GM18517 (cell line): ENCODE results near the gene RNF222.
A peak's percentile ranks its signal among the peaks of the same experiment; 100 is the strongest.

ENCODE experiments used
- ATAC-seq: cut with Tn5 transposase; IDR thresholded peaks from one replicate; pipeline ENCODE4 v1.9.1; 2021; ENCODE audit warnings: mild to moderate bottlenecking, moderate library complexity; ENCODE audit not compliant: unreplicated experiment

The RNF222 gene

GRCh38 chr17:8397636-8398035 is at the start of gene RNF222:
Gene RNF222, minus strand, starts transcription at chr17:8397827. Its CDS starts 4,366 bp downstream, at chr17:8393461.
- no peak for ATAC-seq

GRCh38 chr17:8445536-8445935 is 47.9 kb upstream of the RNF222 start:
- ATAC-seq, result no peak

- ATAC-seq, result no peak
Observed at GRCh38 chr17:8444494-8444893, 46.9 kb upstream of the RNF222 start.

GRCh38 chr17:8443756-8444155 is 46.1 kb upstream of the RNF222 start:
- no peak for ATAC-seq

- no peak for ATAC-seq
Observed at GRCh38 chr17:8442310-8442709, 44.7 kb upstream of the RNF222 start.

GRCh38 chr17:8441690-8442089 is 44.1 kb upstream of the RNF222 start:
- no peak for ATAC-seq

GRCh38 chr17:8439681-8440080 is 42.1 kb upstream of the RNF222 start:
- no peak for ATAC-seq

GRCh38 chr17:8438441-8438840 is 40.8 kb upstream of the RNF222 start:
- no peak for ATAC-seq

GRCh38 chr17:8436844-8437171 is 39.2 kb upstream of the RNF222 start:
- ATAC-seq, result no peak

- peak; percentile 51 for ATAC-seq
Observed at GRCh38 chr17:8436169-8436843, 38.7 kb upstream of the RNF222 start.

GRCh38 chr17:8435245-8436168 is 37.9 kb upstream of the RNF222 start, which contains the start of gene NDEL1:
Gene NDEL1, plus strand, starts transcription at chr17:8435884. Its CDS starts 8,388 bp downstream, at chr17:8444272.
- ATAC-seq, result peak; percentile 91

- ATAC-seq, result no peak
Observed at GRCh38 chr17:8430966-8431365, 33.3 kb upstream of the RNF222 start.

- no peak for ATAC-seq
Observed at GRCh38 chr17:8426802-8427201, 29.2 kb upstream of the RNF222 start.

GRCh38 chr17:8426094-8426720 is 28.6 kb upstream of the RNF222 start:
- no peak for ATAC-seq

- ATAC-seq, result no peak
Observed at GRCh38 chr17:8421571-8421970, 23.9 kb upstream of the RNF222 start.

GRCh38 chr17:8420041-8420934 is 22.7 kb upstream of the RNF222 start:
- ATAC-seq, result no peak

- no peak for ATAC-seq
Observed at GRCh38 chr17:8419305-8419704, 21.7 kb upstream of the RNF222 start.

GRCh38 chr17:8418471-8418870 is 20.8 kb upstream of the RNF222 start:
- no peak for ATAC-seq

GRCh38 chr17:8417806-8418205 is 20.2 kb upstream of the RNF222 start:
- no peak for ATAC-seq

GRCh38 chr17:8413938-8414337 is 16.3 kb upstream of the RNF222 start:
- ATAC-seq, result no peak

GRCh38 chr17:8413328-8413727 is 15.7 kb upstream of the RNF222 start:
- ATAC-seq, result no peak
